ENCODE measurements around the gene PYGB.

The PYGB gene

DNA sequence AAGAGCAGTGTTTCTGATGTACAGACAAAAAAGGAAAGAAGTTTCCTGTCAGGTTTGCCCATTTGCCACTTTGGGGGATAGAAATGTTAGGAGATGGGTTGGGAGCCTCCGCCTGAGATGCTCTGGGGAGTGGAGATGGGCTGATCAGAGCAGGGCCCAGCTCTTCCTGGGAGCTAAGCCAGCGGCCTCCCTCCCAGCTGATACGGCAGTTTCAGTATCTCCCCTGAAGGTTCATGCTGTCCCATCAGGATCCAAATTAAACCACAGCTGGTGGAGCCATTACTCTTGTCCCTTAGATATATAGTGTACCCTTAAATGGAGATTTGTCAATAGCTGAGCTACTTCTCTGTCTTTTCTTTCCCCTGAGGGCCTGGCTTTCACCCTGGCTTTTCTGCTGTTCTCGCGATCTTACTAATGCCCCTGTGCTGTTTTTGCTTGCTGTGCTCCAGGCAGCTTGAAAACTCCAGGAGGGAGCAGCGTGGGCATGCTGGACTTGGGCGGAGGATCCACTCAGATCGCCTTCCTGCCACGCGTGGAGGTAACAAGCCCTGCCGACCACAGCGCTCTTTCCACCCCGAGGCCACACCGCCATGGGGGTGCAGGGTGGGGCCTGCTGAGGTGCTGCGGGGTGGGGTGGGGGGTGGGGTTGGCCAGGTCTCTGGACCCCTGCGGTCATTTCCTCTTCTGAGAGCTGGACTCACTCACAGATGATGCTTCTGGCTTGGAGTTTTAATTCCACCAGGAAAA, 31.5 kb upstream of the PYGB start:
- no peak for DNase-seq (ENCODE audit: low spot score)

GRCh38 chr20:25217161-25218108, 30.4 kb upstream of the PYGB start:
- no peak for DNase-seq (ENCODE audit: low spot score)

DNA sequence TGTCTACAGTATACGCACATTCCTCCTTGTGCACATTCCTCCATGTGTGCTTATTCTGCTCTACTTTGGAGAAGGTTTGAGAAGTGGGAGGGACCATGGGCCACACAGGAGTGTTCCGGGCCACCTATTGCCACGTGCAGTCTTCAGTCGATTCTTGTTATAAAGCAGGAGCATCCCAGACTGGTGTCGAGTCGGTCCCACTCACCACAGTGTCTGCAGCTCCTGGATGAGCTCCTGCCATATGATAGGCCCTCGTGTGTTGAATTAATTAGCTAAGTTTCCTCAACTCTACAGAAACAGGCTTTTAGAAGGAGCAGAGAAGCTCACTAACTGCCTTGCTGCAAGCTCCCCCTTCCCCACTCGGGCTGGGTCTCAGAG, 29.8 kb upstream of the PYGB start:
- no peak for DNase-seq (ENCODE audit: low spot score)

GRCh38 chr20:25218492-25218891, 29.4 kb upstream of the PYGB start:
- DNase-seq (ENCODE audit: low spot score): no peak

DNA sequence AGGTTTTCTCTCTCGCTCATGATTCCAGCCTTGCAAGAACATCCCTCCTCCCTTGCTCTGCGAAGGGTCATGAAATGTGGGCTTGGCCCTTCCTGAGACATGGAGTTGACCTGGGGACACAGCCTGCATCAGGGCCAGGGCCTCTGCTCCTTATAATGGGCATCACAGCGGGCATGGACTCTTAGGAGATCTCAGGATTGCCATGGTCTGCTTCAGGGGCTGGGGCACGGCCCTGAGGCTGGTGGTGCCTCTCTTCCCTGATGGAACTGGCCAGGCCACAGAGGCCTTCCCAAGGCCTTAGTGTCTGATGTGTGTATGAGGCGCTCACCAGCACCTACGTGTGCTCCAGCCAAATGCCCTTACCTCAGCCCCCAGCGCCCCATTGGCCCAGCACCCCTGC, 28.5 kb upstream of the PYGB start:
- no peak for DNase-seq (ENCODE audit: low spot score)

DNA sequence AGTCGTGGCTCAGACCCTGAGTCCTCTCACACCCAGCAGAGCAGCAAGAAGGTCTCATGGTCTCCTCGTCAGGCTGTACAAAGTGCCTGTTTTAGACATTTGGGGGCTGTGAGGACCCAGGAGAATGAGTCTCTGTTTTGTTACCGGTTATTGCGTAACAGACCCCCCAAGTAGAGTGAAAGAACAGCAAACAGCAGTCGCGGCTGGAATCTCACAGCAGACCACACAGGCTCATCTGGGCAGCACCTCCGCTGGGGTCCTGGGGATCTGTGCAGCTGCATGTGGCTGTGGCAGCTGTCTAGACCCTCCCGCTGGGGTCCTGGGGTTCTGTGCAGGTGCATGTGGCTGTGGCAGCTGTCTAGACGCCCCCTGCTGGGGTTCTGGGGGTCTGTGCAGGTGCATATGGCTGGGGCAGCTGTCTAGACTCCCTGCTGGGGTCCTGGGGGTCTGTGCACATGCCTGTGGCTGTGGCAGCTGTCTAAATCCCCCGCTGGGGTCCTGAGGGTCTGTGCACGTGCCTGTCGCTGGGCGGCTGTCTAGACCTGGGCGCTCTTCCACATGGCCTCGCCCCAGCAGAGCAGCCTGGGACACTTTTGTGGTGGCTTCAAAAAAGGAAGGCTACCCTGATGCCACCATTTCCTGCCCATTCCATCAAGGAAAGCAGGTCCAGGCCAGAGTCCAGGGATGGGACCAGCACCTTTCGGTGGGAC, 27.7 kb upstream of the PYGB start:
- DNase-seq (ENCODE audit: low spot score): no peak

- DNase-seq (ENCODE audit: low spot score): no peak
Measured at GRCh38 chr20:25220810-25221591, 26.9 kb upstream of the PYGB start.

DNA sequence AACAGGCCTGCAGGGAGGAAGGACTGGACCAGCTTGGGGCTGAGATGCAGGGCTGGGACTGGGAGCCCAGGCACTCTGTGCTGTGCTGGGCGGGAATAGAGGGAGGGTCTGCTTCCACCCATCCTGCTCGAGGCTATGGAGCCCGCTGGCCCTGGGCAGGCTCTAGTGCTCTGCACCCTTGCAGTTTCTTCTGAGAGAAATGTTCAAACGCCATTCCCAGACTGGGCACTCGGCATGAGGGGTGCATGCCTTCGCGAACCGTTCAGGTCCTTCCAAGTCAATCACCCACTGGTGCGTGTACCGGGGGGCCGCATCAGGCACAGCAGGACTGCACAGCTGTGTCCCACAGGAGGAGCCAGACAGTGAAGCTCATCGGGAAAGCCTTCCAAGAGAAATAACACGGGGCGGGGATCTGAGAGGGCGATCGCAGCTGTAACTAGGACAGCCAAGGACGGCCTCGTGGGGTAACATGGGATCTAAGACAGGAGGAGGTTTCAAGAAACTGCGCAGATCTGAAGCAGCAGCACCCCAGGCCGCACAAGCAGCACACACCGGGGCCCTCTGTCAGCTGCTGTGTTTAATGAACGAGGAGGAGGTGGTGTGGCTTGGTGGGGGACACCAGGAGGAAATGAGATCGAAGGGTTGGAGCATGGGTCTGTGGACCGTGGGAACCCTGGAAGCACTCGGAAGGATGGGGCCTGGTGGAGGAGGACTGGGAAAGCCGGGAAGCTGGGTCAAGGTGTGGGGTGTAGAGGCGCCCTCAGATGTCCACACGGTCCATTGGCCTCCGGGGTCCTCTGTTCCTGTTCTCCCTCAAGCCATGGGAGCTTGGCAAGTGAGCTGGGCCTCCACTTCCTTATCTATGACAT, 26.1 kb upstream of the PYGB start:
- no peak for DNase-seq (ENCODE audit: low spot score)

- DNase-seq (ENCODE audit: low spot score): no peak
Measured at GRCh38 chr20:25222461-25223178, 25.3 kb upstream of the PYGB start.

DNA sequence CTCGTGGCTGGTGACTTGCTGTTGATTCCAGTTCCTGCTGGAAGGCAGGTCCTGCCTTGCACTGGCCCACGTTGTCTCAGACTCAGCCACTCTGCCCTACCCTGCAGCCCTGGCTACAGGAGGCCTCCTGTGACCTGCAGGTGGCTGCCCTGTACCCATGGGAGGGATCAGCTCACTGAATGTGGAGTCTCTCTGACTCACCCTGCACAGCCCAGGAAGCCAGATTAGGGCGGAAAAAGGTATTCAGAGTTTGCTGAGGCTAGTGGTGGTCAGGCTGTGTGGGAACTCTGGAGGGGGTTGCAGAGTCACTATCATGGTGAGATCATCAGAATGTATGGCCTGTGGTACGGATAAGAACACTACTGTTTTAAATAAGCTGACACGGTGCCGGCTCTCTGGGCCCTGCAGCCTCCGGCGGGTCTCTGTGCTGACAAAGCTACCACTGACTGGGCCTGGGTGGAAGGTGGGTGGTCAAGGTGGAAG, 24.7 kb upstream of the PYGB start:
- peak; percentile 85 for DNase-seq (ENCODE audit: low spot score)

DNA sequence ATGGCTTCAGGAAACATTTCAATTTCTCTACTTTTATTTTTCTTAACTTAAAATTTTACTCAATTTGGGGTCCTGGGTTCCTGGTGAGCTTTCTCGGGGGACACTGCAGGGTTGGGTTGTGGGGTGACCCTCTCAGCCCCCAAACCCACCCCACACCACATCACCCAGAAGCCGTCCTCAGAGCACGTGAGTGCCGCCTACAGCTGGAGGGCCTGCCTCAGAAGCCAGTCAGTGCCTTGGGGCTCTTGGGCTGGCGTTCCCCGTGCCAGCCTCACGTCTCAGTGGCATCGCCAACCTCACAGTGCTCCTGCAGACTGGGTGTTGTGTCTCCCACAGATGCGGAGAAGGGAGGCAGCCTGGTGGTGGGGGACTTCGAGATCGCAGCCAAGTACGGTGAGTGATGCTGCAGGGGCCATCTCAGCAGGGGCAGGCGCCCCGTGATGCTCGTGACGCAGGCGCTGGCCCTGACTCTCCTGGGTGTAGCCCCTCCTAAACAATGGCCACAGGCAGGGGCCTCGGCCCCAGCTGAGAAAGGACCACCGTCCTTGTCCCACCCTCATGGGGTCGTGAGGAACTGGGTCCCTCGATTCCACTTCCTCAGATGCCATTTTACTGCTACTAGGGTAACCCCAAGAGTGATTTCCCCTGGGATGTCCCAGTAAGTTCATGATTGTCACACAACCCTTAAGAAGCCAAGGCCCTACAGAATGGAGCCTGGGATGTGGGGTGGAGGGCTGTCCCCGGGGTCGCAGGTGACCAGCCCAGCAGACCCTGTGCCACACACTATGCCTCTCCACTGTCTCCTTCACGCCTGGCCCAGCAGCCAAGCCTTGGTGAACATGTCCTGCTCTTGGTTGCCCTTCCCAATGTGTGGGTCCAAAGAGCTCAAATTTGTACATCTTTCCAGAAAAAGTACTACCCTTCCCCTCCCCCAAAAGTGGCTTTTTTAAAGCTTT, 23.8 kb upstream of the PYGB start:
- DNase-seq (ENCODE audit: low spot score): no peak

GRCh38 chr20:25224941-25225340, 22.9 kb upstream of the PYGB start:
- no peak for DNase-seq (ENCODE audit: low spot score)

DNA sequence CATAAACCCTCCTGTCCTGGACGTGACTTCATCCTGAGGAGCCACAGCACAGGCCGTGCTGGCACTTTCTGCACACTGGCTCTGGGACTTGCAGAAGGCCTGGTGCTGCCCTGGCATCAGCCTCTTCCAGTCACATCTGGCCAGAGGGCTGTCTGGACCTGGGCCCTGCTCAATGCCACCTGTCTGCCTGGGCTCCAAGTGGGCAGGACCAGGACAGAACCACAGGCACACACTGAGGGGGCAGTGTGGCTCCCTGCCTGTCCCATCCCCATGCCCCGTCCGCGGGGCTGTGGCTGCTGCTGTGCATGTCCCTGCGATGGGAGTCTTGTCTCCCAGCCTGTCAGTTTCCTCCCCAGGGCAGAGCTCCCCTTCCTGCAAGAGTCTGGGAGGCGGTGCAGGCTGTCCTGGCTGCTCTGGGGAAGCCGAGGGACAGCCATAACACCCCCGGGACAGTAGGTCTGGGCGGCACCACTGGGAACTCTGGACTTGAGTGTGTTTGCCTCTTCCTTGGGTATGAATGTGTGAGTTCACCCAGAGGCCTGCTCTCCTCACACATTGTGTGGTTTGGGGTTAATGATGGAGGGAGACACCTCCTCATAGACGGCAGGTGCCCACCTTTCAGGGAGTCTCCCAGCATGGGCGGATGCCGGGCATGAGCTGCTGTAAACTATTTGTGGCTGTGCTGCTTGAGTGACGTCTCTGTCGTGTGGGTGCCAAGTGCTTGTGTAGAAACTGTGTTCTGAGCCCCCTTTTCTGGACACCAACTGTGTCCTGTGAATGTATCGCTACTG, 22.0 kb upstream of the PYGB start:
- no peak for DNase-seq (ENCODE audit: low spot score)

- no peak for DNase-seq (ENCODE audit: low spot score)
Measured at GRCh38 chr20:25226433-25227316, 21.2 kb upstream of the PYGB start.

- peak; percentile 71 for DNase-seq (ENCODE audit: low spot score)
Measured at GRCh38 chr20:25227317-25227831, 20.5 kb upstream of the PYGB start.

DNA sequence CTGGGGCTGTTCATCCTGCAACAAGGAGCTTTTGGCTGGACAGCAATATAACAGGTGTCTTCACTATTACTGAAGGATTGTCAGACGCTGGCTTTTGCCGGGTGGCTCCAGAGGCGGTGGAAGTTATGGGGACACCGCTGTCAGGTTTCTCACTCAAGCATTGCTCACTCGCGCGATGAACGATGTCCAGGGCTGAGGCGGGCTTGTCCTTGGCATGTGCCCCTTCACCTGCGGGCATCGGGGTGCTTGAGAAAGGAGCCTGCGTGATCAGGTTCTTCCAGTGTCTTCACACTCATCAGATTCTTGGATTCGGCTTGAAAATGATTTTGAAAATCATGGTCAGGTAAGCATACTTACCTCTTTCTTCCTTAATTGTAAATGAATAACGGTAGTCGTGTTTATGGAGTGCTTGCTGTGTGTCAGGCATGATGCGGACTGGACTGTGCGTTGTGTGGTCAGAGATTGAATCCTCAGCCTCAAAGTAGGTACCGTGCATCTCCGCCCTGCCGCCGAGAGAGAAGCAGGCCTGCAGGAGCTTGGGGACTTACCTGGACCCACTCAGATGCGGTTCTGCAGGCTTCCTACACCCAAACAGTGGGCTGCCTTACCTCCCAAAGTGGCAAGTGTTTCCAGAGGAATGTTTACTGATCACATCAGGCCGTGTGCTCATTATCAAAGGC, 18.3 kb upstream of the PYGB start:
- no peak for DNase-seq (ENCODE audit: low spot score)
